Bronchial epithelial cell (primary cell): ENCODE measurements around the gene PTGES3. TPM values are rescaled to one million over a fixed set of nuclear protein-coding genes. Genes with fewer than 3 reads are reported as not detected.

Experiments
- DNase-seq: peaks from one replicate; pipeline ENCODE4 v3.0.0-alpha.2; 2010; ENCODE audit warnings: low read depth
- FAIRE-seq: peaks from 2 replicates; lab custom pipeline; 2011; peaks lifted over from hg19 to GRCh38; lab: Jason Lieb, UNC
- H3K27me3 ChIP-seq: 2 replicates; pipeline ENCODE4 v1.5.1; 2011; ENCODE audit warnings: low read length; ENCODE audit not compliant: control insufficient read depth, insufficient read depth
- H3K36me3 ChIP-seq: 2 replicates; pipeline ENCODE4 v1.5.1; 2011; ENCODE audit warnings: low read length; ENCODE audit not compliant: control insufficient read depth, insufficient read depth
- H3K4me3 ChIP-seq: 2 replicates; pipeline ENCODE4 v1.5.1; 2011; ENCODE audit warnings: mild to moderate bottlenecking, low read depth, low read length, control low read depth
- total RNA-seq: library from RNA; depleted of rRNA; stranded (reverse); fragments of >200 nt; gene quantifications from 2 replicates; pipeline ENCODE4 v1.2.1, GENCODE V29; 2014
- TF ChIP-seq, protein P1 (sequence below): IDR thresholded peaks from 2 replicates; pipeline ENCODE4 v1.5.1; 2011; ENCODE audit warnings: mild to moderate bottlenecking, moderate library complexity, low read length, control low read depth, inconsistent platforms; ENCODE audit not compliant: insufficient read depth, severe bottlenecking

PTGES3 gene
- total RNA-seq, 1 donor from 2014 or later: 58.4 TPM

GRCh38 chr12:56720731-56721151, 32.7 kb upstream of the PTGES3 start:
- DNase-seq (no peak), FAIRE-seq (no peak)
- H3K36me3 ChIP-seq: peaks cover 27% of the 10 kb centered on the region
- H3K27me3 ChIP-seq: no peaks in the 10 kb centered on the region
- no peak overlapping the region for H3K4me3 ChIP-seq
- TF ChIP-seq, protein P1, sequence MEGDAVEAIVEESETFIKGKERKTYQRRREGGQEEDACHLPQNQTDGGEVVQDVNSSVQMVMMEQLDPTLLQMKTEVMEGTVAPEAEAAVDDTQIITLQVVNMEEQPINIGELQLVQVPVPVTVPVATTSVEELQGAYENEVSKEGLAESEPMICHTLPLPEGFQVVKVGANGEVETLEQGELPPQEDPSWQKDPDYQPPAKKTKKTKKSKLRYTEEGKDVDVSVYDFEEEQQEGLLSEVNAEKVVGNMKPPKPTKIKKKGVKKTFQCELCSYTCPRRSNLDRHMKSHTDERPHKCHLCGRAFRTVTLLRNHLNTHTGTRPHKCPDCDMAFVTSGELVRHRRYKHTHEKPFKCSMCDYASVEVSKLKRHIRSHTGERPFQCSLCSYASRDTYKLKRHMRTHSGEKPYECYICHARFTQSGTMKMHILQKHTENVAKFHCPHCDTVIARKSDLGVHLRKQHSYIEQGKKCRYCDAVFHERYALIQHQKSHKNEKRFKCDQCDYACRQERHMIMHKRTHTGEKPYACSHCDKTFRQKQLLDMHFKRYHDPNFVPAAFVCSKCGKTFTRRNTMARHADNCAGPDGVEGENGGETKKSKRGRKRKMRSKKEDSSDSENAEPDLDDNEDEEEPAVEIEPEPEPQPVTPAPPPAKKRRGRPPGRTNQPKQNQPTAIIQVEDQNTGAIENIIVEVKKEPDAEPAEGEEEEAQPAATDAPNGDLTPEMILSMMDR: no peak

DNA sequence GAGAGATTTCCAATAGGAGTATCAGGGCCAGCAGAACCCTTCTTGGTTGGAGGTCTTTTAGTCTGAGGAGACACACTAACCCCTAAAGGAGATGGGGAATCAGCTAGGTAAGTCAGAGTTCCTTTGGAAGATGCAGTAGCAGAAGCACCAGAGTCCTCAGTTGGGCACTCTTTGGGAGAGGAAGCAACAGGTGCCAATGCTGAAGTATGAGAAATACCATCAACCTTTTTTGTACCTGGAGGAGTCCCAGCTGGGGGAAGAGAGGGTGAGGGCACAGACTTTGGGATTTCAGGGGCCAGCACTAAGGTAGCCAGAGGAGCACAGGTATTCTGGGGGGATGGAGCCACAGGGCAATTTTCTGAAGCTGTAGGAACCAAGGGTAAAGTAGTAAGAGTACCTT, 31.0 kb upstream of the PTGES3 start:
- TF ChIP-seq, protein P1: no peak
- H3K27me3 ChIP-seq: no peaks in the 10 kb centered on the region
- FAIRE-seq (no peak), DNase-seq (no peak)
- H3K4me3 ChIP-seq: no peak overlapping the region
- peaks cover 29% of the 10 kb centered on the region for H3K36me3 ChIP-seq

GRCh38 chr12:56718636-56719035, 30.6 kb upstream of the PTGES3 start:
- DNase-seq (no peak), FAIRE-seq (no peak)
- Histone ChIP-seq H3K27me3 (no peaks in the 10 kb centered on the region), H3K4me3 (no peak overlapping the region), H3K36me3 (peaks cover 32% of the 10 kb centered on the region)
- TF ChIP-seq, protein P1: no peak

DNA sequence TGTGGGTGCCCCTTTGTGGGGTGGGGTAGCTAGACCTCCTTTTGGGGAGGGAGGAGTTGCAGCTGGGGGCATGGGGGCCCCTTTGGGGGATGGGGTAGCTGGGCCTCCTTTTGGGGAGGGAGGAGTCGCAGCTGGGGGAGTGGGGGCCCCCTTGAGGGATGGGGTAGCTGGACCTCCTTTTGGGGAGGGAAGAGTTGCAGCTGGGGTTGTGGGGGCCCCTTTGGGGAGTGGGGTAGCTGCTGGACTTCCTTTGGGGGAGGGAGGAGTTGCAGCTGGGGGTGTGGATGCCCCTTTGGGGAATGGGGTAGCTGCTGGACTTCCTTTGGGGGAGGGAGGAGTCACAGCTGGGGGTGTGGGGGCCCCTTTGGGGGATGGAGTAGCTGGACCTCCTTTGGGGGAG, 30.1 kb upstream of the PTGES3 start:
- FAIRE-seq (no peak), DNase-seq (no peak)
- peaks cover 34% of the 10 kb centered on the region for H3K36me3 ChIP-seq

GRCh38 chr12:56716933-56717880, 29.1 kb upstream of the PTGES3 start:
- no peak for DNase-seq
- FAIRE-seq: no peak
- H3K36me3 ChIP-seq: peaks cover 34% of the 10 kb centered on the region

More for the DNA sequence above, 30.1 kb upstream of the PTGES3 start:
- TF ChIP-seq, protein P1: no peak
- H3K4me3 ChIP-seq: no peak overlapping the region
- H3K27me3 ChIP-seq: no peaks in the 10 kb centered on the region

More at GRCh38 chr12:56716933-56717880, 29.1 kb upstream of the PTGES3 start:
- Histone ChIP-seq H3K27me3 (no peaks in the 10 kb centered on the region), H3K4me3 (no peak overlapping the region)
- TF ChIP-seq, protein P1: no peak
